ENCODE data around the gene SHFL.

- TF ChIP-seq CTCF (conservative IDR thresholded peaks at IDR 0.05; ENCODE audit: low read length), result no peak
- no peak for TF ChIP-seq EZH2phosphoT487 (IDR thresholded peaks at IDR 0.05; ENCODE audit: borderline replicate concordance, low read depth, low read length)
Measured at GRCh38 chr19:10107817-10108367, 21.8 kb downstream of the SHFL start.
